ENCODE measurements around the gene SLC39A1. TPM values are rescaled to one million over a fixed set of nuclear protein-coding genes. Genes with fewer than 3 reads are reported as not detected.
"Not testable (repeated sequence)": the region's sequence is repeated elsewhere in the genome, so short reads cannot be mapped to it uniquely, and the experiment has no call there.

SLC39A1 gene
- total RNA-seq, 1 donor from 2014 or later, result 45.8 TPM

DNA sequence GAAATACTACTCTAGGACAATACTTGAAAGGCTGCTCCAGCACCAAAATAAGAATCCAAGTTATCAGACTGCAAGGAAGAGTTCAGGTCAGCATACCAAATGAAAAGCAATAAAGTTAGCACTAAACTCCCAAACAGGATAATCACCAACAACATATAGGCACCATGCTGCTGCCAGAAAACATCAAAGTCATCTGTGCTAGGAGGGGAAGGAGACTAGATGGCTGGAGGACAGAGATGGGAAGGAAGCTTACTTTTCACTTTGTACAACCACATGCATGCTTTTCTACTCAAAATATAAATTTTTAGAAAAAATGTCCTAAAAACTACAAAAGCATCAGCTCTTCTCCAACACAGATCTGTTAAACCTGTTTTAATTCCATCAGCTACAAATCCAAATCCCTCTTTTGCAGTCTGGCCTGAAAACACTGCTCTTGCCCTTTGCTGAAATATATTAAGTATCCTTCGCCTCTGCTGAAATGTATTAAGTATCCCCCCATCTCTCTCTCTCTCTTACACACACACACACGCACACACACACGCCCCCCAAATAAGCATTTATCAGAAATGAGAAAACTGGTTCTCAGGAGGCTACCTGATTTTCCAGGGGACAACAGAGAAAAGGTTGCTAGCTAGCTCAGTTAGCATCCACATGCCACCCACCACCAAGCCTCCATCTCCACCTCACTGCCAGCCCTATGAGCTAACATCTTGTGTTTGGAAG is 42.1 kb downstream of the SLC39A1 start:
- ATAC-seq (no peak), DNase-seq (no peak)
- intact Hi-C loops (cut with micrococcal nuclease), result loop anchor here (10.0 kb wide), 1 partner anchor 96 kb away; no protein-coding TSS in a partner anchor

DNA sequence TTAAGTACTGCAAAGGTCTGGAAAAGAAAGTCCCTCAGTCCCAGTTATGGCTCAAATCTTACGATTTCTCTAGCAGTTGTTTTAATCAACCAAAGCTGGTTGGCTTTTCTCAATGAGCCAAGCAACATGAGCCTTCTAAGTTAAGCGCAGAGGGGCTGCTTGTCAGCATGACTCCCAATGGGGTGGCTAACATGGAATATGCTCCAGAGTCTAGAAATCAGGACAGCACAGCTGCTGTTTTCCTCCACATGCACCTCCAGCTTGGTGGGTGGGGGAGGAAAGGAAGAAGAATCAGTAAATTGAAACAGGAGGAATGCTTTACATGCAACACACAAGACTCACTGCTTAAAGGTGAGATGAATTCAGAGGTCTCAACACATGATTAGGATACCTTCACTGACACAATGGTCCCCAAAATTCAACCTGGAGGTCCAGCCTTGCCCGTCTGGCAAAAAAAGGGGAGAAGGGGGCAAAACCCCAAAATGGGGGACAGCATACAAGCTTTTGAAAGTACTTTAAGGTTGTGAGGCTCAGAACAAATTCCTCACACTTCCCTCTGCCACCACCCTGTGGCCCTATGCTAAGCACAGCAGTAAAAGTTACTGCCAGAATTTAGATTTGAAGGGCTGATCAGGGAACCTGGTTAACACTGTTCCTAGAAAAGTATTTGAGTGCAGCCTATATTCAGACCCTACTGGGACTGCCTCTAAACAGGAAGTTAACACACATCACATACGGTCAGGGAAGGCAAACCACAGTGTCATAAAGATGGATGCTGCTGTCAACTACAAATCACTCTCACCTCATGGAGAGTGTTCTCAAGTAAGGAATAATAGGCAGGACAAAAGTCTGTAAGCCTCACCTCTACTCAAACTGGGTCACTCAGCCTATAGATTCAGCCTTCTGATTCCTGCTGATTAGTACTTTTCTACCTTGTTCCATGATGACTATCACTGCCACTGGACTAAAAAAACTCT is 43.2 kb downstream of the SLC39A1 start:
- ATAC-seq (no peak), DNase-seq (no peak)
- intact Hi-C loops (cut with micrococcal nuclease), result loop anchor here (10.0 kb wide), 1 partner anchor 95 kb away; no protein-coding TSS in a partner anchor

DNA sequence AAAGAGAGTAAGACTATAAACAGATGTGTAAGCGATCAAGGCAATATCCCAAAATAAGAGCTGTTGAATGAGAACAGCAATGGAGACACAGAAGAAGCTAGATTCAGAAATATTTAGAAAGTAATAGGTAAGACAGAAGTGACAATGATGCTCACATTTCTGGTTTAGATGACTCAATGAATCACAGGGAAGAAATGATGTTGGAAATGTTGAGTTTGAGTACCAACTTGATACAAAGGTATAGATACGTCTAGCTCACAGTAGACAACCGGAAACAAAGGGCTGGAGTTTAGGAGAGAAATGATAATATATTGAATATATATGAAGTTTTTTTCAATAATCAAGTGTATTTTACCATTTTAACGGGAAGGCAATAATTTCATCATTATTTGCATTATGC is 47.0 kb downstream of the SLC39A1 start:
- intact Hi-C loops (cut with micrococcal nuclease), result no loop called here
- DNase-seq, result no peak
- ATAC-seq, result no peak

GRCh38 chr1:153912349-153912748 is 51.0 kb downstream of the SLC39A1 start:
- no peak for DNase-seq
- intact Hi-C loops (cut with micrococcal nuclease), result no loop called here
- ATAC-seq, result no peak

GRCh38 chr1:153910560-153910959 is 52.8 kb downstream of the SLC39A1 start:
- intact Hi-C loops (cut with micrococcal nuclease); ATAC-seq; DNase-seq: not testable (repeated sequence)

Small RNA genes lying within 50 kb of the gene (microRNA-seq; reads per million reads assigned to microRNA genes)
- gene MIR6737 (ENCODE audit: borderline number of aligned reads), result not detected

Other genes with a start within 250 kb of the SLC39A1 start
- gene INTS3, start 235.5 kb downstream of the SLC39A1 start, total RNA-seq, result 35.5 TPM
- gene SLC27A3, start 188.1 kb downstream of the SLC39A1 start, total RNA-seq, result 9.8 TPM
- 34.6 TPM for gene GATAD2B, start 40.6 kb downstream of the SLC39A1 start, total RNA-seq
- 51.7 TPM for gene DENND4B, start 16.8 kb downstream of the SLC39A1 start, total RNA-seq
- gene CRTC2, start 4.9 kb downstream of the SLC39A1 start, total RNA-seq, result 21.2 TPM
- gene CREB3L4, start 4.4 kb upstream of the SLC39A1 start, total RNA-seq, result 5.0 TPM
- gene JTB, start 14.1 kb upstream of the SLC39A1 start, total RNA-seq, result 80.7 TPM
- gene RAB13, start 22.8 kb upstream of the SLC39A1 start, total RNA-seq, result 55.1 TPM
- gene RPS27, start 27.2 kb upstream of the SLC39A1 start, total RNA-seq, result 917 TPM
- gene NUP210L, start 191.5 kb upstream of the SLC39A1 start, total RNA-seq, result 0.27 TPM
- 77.1 TPM for gene TPM3, start 228.6 kb upstream of the SLC39A1 start, total RNA-seq
- gene CFAP141, start 242.8 kb upstream of the SLC39A1 start, total RNA-seq, result not detected

Measured in left ventricle myocardium superior (tissue), 1 donor.